HG03521 (cell line): ENCODE results near the gene MCF2L.

Experiments used
- ATAC-seq: cut with Tn5 transposase; IDR thresholded peaks from one replicate; pipeline ENCODE4 v1.9.1; 2021; ENCODE audit warnings: mild to moderate bottlenecking, moderate library complexity; ENCODE audit not compliant: unreplicated experiment

MCF2L gene

DNA sequence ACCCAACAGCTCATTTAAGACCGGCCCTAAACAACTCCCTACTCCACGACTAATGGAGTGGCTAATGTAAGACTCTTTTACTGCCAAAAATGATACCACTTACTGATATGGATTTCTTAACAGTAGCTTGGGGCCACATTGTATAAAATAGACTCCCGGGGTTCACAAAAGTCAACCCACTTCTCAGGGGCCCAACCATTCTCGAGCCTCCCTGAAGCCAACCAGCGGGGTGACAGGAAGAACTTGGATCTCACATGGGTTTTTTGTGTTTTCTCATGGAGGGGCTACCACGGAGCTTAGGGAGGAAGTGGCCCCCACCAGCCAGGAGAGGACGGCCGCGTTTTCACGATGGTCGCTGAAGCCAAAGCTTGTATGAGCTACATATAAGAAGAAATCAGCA is 8.1 kb downstream of the MCF2L start:
- ATAC-seq, result no peak

DNA sequence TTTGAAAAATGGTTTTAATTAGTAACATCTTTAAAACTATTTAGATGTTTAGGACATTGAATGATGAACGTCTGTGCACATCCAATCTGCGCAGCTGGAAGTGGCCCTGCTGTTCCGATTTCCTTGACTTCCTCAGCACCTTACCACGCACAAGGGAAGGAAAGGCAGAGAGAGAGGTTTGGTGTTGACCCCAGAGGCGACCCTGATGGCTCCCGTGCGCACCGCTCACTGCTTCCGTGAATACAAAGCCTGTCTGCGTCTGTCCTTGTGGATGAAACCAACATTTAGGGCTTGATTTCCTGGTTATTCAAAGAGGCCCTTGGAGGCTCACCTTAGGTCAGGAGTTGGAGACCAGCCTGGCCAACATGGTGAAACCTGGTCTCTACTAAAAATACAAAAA is 8.5 kb downstream of the MCF2L start:
- no peak for ATAC-seq

DNA sequence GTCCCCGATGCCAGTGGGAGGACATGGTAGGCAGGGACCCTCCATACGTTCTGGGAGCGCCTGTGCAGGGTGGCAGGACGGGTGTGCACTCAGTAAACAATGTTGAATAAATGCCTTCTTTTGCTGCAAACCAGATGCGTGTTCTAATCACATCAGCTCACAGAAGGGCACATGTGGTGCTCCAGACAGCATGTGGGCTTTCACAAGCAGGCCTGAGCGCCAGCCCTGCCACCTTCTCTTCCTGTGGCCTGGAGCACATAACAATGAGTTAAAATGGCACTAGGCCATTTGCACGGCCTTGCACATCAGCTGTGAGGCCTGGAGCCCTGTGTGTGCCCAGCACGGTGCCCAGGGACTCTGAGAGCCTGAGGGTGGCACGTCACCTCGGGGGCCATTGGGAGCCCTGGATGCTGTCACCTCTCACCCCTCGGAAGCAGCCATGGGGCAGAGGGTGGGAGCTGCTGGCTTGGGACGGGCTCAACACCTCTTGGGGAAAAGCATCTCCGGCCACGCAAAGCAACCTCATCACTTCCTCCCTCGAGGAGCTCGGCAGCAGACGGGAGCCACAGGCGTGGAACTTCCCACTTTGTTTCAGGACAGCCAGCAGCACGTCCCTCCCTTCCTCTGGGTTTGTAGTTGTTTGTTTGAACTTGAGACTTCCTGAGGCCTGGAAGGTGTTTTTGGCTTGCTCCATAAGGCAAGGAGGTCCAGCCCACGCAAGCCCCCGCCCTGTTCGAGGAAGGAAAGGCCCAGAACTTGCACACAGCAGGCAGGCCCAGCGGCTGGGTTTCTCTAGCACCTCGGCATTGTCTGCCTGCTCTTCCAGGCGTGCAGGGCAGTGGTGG is 9.8 kb downstream of the MCF2L start:
- no peak for ATAC-seq

DNA sequence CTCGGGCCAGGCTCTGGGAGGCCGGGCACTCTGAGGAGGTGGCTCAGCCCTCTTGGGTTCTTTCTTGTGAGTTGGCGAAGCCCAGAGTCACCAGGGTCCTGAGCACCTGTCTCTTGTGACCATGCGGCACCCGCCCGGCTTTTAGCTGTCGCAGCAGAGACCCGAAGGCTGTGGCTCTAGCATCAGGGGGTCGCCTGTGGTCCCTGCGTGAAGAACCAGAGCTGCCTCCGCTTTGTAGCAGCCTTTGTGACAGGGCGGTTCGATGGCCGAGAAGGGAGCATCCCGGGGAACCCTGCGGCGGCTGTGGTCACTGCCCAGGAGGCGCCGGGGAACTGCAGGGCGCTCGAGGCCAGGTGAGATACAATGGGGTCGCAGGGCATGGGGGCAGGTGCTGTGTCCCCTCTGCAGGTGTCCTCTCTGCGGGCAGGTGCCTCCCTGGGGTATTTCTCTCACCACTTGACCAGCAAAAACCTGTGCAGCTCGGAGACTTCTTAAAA is 10.4 kb downstream of the MCF2L start:
- ATAC-seq, result no peak

DNA sequence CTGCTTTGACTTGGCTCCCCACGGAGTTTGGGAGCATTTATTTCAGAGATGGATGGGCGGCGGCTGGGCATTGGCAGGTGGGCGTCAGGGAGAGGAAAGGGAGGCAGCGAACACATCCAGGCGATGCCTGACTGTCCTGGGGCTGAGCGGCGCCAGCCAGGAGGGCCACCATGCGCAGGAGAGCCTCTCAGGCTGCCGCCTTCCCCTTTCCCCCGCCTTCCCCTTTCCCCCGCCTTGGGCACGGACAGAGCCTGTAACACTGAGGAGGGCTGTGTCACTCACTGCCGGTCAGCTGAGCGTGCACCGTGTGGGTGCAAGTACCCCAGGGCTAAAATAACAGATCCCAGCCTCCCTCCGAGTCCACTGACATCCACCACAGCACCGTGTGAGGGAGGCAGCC is 11.4 kb downstream of the MCF2L start:
- ATAC-seq, result no peak

DNA sequence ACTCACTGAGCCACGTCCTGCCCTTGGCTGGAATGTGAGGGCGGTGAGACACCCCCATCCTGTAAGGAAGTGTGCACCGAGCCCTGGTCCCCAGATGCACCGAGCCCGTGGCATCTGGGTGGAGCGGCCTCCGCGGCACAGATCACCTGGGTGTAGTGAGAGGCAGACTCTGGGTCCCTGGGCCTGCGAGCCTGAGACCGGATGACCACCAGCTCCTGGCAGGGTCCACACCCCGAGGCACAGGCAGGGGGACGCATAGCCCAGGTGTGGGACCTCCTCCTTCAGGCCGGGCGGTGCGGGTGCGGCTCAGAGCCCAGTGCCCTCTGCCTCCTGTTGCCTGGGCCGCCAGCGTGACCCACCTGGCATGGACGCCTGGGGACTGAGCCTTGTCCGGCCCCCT is 12.4 kb downstream of the MCF2L start:
- no peak for ATAC-seq

DNA sequence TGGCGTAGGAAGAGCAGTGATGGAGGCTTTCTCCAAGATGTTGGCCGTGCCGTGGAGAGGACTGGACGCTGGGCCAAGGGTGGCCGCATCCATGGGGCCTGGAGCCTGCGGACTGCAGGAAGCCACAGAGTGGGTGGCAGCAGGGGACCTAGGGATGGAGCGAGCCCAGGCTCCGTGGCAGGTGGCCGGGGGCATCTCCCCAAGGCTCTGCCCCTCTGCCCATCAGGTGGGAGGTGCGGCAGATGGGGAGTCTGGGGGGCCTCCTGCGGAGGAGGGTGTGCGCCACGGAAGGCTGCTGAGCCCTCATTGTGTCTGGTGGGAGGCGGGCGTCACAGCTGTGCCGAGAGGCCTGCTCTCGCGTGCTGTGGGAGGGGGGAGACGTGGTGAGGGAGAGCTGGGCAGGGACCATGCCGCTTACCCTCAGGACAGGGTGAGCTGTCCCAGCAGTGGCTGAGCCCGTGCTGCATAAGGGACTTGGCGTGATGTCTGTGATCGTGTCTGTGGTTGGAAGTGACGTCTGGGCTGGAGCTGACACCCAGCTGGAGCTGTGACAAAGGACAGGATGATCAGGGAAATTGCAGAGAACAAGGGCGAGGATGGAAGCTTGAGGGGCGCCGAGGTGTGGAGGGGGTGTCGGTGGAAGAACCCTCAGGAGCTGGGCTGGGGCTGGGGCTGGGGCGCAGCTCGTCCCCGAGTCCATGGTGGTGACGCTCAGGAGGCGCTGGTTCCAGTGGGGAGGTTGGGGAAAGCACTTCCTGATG is 13.4 kb downstream of the MCF2L start:
- no peak for ATAC-seq

DNA sequence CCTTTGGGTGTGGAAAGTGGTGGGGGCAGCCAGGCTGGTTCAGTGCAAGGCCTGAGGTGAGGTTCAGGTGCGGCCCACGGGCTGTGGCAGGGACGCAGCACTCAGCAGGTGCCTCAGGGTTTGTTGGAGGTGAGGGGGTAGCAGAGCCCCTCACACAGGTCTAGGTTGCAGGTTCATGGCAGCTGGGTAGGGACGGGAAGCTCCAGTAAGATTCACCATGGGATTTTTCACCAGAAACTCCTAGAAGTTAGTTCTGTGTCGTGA is 14.0 kb downstream of the MCF2L start:
- no peak for ATAC-seq

DNA sequence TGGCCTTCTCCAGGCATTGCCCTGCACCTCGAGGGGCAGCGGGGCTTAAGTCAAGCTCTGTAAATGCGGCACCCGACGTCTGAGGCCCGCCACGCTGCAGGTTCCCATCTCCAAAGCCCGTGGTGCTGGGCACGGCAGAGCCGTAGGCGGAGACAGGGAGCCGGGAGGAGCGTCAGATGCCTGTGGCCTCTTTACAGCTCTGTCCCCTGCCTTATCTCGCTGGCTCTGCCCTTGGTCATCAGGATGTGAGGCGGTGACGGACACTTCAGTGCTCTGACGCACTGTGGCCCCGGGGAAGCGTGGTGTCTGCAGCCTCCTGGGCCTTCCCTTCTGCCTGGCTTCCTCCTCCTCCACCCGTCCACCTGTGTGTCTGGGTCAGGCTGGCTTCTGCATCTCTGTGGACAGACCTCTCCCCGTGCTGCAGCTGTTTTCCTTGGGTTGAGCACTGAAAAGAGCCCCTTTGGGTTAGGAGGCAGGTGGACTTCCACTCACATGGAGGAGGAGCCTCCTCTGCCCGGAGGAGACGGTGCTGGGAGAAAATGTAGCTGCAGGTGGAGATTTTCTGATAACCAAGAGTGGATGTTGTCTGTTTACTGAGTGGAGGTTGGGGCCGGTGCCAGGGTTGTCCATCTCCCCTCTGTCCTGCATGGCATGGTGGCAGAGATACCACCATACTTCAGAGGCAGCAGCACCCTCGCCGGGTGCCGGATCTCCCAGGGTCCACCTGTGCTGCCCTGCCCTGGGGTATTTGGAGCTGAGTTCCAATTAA is 14.6 kb downstream of the MCF2L start:
- no peak for ATAC-seq

DNA sequence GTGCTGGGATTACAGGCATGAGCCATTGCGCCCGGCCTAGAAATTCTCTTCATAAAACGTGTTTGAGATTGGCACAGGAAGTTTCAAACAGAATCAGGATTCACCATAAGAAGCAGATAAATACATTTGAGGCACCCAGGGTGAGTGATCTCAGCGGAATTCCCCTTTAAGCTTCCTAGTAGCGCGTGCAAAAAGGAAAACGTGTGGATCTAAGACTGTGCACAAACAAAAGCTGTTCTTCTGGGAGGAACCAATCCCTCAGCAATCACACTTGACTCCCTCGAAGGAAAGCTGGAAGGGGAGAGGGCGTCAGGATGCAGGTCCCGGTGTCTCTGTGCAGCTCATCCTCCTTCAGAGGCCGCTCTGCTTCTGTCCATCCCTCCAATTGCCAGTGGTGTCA is 15.5 kb downstream of the MCF2L start:
- no peak for ATAC-seq

DNA sequence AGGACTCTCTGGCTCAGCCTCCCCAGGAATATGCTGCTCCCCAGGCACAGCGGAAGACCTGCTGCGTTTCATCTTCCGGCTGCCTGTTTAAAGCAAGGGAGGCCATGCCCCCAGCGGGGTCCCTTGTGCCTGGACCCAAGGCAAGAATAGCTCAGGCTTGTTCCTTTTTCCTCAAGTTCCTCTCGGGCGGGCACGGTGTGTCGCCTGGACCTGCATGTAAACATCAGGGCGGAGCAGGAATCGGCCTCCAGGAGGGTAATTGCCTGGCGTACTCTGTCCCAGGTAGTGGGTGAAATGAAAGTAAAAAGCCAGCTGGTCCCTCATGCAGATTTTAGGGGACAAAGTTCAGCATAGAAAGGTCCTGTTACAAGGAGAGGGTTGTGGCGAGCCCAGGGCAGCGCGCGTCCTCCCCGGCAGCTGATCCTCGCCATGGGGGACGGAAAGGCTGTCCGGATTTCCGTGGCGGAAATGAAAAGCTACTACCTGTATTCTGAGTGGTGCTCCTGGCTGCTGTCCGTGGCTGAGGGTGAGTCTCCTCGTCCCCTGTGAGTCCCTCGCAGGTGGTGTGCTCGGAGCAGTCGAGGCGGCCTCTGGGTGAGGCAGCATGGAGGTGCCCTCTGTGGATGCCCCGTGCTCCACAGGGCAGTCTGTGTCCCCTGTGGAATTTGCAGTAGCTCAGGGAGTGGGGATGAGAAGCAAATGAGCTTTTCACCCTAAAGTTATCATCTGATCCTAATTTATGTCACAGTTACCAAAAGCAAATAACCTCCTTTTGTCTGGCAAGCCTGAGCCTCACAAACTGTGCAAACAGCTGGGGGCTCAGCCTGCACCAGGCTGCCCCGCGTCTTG is 16.2 kb downstream of the MCF2L start:
- ATAC-seq, result no peak

DNA sequence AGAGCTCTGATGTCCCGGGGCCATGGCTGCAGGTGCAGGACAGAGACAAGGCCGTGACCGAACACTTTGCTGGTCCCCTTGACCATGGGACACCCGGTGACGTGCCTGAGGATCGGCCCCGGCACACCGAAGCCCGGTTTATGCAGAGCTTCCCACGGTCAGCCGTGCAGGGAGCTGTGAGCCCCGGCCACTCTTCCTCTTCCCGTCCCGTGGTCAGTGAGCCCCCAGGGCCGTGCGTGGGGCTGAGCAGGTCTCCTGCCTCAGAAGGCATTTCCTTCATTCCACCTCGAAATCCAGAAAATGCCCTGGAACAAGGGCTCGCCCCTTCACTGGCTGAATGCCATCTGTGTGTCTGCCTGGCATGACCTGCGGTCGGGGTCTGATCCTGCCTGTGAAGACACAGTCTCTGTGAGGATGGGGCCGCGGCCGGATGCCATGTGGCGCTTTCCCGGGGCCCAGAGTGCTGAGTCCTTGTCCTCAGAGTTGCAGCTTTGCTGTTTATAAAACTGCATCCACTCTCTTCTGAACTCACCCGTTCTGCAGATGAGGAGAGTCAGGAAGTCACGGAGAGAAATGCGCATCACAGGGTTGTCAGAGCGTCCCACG is 16.9 kb downstream of the MCF2L start:
- no peak for ATAC-seq

DNA sequence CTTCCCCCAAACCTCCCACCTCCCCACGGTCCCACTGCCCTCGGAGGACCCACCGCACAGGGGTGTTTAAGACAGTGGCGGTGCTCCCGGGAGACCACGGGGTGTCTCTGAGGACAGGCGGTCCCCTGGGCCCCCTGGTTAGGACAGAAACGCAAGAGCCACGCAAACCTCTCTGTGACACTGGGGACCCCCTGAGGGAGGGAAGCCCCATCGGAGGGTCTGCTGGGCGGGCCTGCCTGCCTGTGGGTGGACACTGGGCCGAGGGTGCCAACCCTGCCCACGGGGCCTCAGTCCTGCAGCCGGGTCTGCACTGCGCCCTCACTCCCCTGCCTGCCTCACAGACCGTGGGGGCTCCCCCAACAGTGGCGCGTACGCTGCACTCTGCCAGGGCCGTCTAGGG is 17.5 kb downstream of the MCF2L start:
- ATAC-seq, result no peak

DNA sequence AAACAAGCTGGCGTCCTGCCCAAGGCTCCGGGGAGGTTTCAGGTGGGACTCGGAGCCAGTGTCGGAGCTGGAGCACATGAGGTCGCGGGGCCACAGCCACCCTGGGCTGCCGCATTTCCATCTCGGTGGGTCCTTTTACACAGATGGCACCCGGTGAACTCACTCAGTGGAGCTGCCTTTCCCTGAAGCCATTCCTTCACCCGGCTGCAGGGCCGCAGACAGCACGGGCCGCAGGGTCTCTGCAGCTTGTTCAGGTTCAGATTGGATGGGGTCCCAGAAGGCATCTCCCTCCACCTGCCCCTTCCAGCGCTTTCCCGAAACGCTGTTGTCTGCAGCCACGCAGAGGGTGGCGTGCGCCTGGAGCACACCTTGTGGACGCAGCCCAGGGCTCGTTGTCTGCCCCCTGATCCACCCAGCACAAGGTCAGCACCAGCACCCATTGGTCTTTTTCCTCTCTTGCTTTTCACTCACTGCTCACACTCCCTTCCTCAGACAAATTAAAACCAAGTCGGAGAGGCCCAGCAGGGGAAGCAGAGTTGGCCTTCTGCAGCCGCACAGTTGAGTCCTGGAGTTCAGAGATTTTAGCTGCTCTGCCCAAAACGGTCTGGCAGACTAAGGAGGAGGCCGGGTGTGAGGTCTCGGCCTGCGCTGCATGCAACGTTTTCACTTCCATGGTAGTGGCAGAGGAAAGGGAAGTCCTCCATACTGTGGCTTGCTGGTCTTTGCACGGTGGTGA is 18.1 kb downstream of the MCF2L start:
- no peak for ATAC-seq

DNA sequence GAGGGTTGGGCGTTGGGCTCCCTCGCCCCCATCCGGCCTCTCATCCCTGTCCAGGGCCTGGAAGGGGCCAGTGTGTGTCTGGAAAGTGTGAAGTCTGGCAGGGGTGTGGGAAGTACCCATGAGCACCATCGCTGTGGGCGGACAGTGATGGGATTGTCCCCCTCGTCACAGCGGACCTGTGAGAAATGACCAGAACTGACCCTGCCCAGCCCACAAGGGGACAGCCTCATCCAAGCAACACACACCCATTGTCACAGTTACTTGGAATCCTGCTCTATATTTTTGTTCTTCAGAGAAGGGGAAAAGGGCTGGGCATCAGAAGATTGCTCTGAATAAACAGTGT is 18.6 kb downstream of the MCF2L start:
- ATAC-seq, result no peak

DNA sequence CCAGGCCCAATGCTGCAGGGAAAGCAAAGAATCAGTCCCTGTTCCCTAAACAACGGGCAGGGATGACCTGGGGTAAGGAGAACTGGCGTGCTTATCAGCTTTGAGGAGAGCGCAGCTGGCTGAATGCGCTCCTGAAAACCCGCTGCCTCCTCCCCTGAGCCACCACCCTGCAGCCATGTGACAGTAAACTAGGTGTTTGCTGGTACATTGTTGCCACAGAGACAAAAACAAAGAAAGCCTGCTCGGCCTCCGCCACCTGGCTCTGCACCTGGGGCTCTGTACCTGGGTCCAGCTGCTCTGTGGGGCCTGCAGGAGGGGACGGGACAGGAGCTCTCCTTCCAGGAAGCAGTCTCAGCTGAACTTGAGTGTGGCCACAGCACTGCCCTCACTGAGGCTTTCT is 21.8 kb downstream of the MCF2L start:
- no peak for ATAC-seq

DNA sequence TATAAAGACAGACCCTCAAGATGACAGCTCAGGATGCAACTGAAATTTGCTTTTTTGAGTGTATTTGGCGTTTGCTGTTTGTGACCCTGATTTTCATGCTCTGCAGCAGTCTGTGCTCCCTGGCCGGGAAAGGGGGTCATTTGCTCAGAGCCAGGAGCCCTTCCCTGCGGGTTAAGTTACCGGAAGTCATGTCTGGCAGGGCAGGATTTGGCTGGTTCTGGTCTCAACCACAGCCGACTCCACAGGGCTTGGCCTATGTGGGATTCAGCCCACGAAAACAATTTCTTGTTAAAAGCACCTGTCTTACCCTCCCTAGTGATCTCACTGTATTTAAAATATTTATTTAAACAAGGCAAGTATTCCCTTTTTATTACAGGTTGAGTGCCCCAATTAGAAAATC is 22.6 kb downstream of the MCF2L start:
- ATAC-seq, result no peak

DNA sequence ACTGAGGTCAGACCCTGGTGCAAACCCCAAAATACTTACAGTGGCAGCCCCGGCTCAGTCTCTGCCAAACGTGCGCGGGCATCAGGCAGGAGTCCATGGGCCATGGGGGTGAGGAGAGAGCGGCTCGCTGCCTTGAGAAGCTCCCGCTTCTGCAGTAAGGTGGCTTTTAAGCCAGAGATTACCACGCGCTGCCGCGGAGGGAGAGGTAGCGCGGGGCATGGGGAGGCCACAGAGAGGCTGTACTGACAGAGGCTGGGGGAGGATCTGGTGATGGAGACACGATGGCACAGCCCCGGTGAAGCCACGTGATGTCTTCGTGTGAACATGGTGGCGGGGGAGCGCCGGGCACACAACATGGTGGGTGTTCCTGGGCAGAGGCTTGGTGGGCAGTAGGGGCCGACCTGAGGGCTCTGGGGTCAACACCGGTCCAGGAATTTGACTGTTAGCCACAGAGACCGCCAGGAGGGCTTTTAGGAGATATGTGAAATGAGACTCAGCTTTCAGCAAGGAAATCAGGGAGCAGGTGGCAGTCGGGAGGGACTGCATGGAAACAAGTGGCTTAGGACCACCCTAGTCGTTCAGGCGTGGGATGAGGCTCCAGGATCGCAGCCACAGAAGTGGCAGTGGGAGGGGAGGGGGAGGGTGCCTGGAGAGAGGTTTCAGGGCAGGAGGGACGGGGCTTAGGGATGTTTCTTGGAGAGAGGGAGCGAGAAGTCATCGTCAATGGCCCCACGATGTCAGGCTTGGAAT is 24.1 kb downstream of the MCF2L start:
- no peak for ATAC-seq

DNA sequence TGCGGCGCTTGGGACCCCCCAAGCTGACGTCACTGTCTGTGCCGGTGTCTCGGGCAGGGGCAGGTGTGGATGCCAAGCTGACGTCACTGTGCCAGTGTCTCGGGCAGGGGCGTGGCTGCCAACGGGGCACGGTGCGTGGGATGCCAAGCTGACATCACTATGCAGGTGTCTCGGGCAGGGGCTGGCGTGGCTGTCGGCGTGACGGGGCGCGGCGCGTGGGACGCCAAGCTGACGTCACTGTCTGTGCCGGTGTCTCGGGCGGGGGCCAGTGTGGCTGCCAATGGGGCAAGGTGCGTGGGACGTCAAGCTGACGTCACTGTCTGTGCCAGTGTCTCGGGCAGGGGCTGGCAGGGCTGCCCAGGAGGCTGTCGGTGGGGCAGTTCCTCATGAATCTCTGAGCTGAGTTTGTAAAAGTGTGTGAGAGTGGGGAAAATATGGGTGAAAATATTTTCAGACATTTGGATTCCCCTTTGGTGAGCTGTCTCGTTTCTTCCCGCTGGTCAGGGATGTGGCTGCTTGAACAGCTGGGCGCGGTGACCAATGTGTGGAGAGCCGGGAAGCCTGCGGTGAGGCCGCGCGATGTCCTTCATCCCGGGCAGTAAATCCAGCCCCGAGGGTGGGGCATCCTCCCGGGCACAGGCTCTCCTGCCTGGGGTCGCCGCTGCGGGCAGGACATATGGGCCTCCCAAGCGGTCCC is 25.2 kb downstream of the MCF2L start:
- ATAC-seq, result no peak
